Daoy (cell line): ENCODE data around the gene HIVEP3. TPM values are rescaled to one million over a fixed set of nuclear protein-coding genes. Genes with fewer than 3 reads are reported as not detected.

Experiments used
- DNase-seq: peaks from one replicate; pipeline ENCODE4 v3.0.0-alpha.2; 2015; ENCODE audit warnings: low read depth
- total RNA-seq: library from RNA; depleted of rRNA; stranded (reverse); fragments of >200 nt; shearing (Covaris generic); gene quantifications from 2 replicates; pipeline ENCODE4 v1.2.3, GENCODE V29; 2014

The HIVEP3 gene
- total RNA-seq, 1 experiment from 2014 or later: 9.5 TPM

- DNase-seq: no peak
Observed at GRCh38 chr1:41894101-41894807, 24.5 kb downstream of the HIVEP3 start.

GRCh38 chr1:41892301-41892781 is 26.4 kb downstream of the HIVEP3 start:
- DNase-seq: no peak

- DNase-seq: peak; percentile 74
Observed at GRCh38 chr1:41891199-41891896, 27.4 kb downstream of the HIVEP3 start.

- DNase-seq: peak; percentile 55
Observed at GRCh38 chr1:41890825-41891198, 27.9 kb downstream of the HIVEP3 start.

GRCh38 chr1:41889506-41890414 is 29.0 kb downstream of the HIVEP3 start:
- no peak for DNase-seq

- DNase-seq: no peak
Observed at GRCh38 chr1:41888756-41889155, 30.0 kb downstream of the HIVEP3 start.

GRCh38 chr1:41887365-41887764 is 31.4 kb downstream of the HIVEP3 start:
- DNase-seq: no peak

GRCh38 chr1:41884256-41885230 is 34.2 kb downstream of the HIVEP3 start:
- no peak for DNase-seq

- DNase-seq: no peak
Observed at GRCh38 chr1:41883507-41883906, 35.2 kb downstream of the HIVEP3 start.

- no peak for DNase-seq
Observed at GRCh38 chr1:41882486-41882885, 36.2 kb downstream of the HIVEP3 start.

GRCh38 chr1:41882068-41882477 is 36.6 kb downstream of the HIVEP3 start:
- no peak for DNase-seq

- no peak for DNase-seq
Observed at GRCh38 chr1:41880950-41881885, 37.5 kb downstream of the HIVEP3 start.

- DNase-seq: peak; percentile 54
Observed at GRCh38 chr1:41880261-41880660, 38.5 kb downstream of the HIVEP3 start.

- DNase-seq: no peak
Observed at GRCh38 chr1:41879617-41880016, 39.1 kb downstream of the HIVEP3 start.

- DNase-seq: no peak
Observed at GRCh38 chr1:41878911-41879310, 39.8 kb downstream of the HIVEP3 start.

GRCh38 chr1:41878495-41878894 is 40.2 kb downstream of the HIVEP3 start:
- DNase-seq: no peak

- DNase-seq: peak; percentile 58
Observed at GRCh38 chr1:41876576-41877445, 41.9 kb downstream of the HIVEP3 start.

- DNase-seq: no peak
Observed at GRCh38 chr1:41875487-41875886, 43.2 kb downstream of the HIVEP3 start.

GRCh38 chr1:41874903-41875411 is 43.8 kb downstream of the HIVEP3 start:
- no peak for DNase-seq
